ENCODE results near the gene AK2. TPM values are rescaled to one million over a fixed set of nuclear protein-coding genes. Genes with fewer than 3 reads are reported as not detected.

The AK2 gene
- total and polyA plus RNA-seq, 2 donors (not counting 1 experiment from before 2014, with no cell fraction given) = 62.6 to 141 TPM

- H3K27ac ChIP-seq (ENCODE audit: insufficient read depth, low read length) = no peak overlapping the region
- no peak overlapping the region for H3K4me3 ChIP-seq (replicated peaks in 1 of 4; ENCODE audit: control extremely low read depth in 1 of 4, insufficient read depth in 1 of 4, low read depth in 3 of 4, low read length in 4 of 4)
- DNase-seq (ENCODE audit: low read depth in 2 of 2) = no peak
- peaks cover 3% of the 10 kb centered on the region for H3K4me1 ChIP-seq (ENCODE audit: control insufficient read depth, extremely low read depth, insufficient read depth, low read length)
- no peaks in the 10 kb centered on the region for H3K27me3 ChIP-seq (ENCODE audit: control insufficient read depth, insufficient read depth, low read length)
- no peak overlapping the region for H3K9ac ChIP-seq (ENCODE audit: insufficient read depth, low read length)
- H4K20me1 ChIP-seq (ENCODE audit: control insufficient read depth, extremely low read depth, insufficient read depth, low read length) = no peaks in the 10 kb centered on the region
- H3K4me2 ChIP-seq (ENCODE audit: extremely low read depth, insufficient read depth, low read length) = no peak overlapping the region
- H3K36me3 ChIP-seq (ENCODE audit: control insufficient read depth, insufficient read depth, low read length) = no peaks in the 10 kb centered on the region
- H3K9me3 ChIP-seq (ENCODE audit: control insufficient read depth, insufficient read depth, low read depth, low read length) = no peaks in the 10 kb centered on the region
- H2AFZ ChIP-seq (ENCODE audit: low read length) = no peak overlapping the region
- H3K79me2 ChIP-seq (ENCODE audit: control insufficient read depth, insufficient read depth, low read length) = peaks cover 32% of the 10 kb centered on the region
- TF ChIP-seq CTCF (conservative IDR thresholded peaks at IDR 0.05 in 1 of 2, IDR thresholded peaks at IDR 0.05 in 1 of 2; ENCODE audit: low read depth in 1 of 2, low read length in 2 of 2) (no peak), EZH2 (IDR thresholded peaks at IDR 0.05; ENCODE audit: low read length, missing control alignments) (no peak)
These were observed 77.9 kb downstream of the AK2 start for GRCh38 chr1:32958827-32959226.

Other genes with a start within 250 kb of the AK2 start
- 217 and 295 TPM in 2 replicates for gene YARS1, start 219.5 kb downstream of the AK2 start, total RNA-seq
- gene YARS1, start 219.5 kb downstream of the AK2 start, polyA plus RNA-seq = 85.8 and 94.4 TPM in 2 replicates
- gene S100PBP, start 219.2 kb downstream of the AK2 start, total RNA-seq = 26.7 and 36.3 TPM in 2 replicates
- 30.7 and 41.8 TPM in 2 replicates for gene S100PBP, start 219.2 kb downstream of the AK2 start, polyA plus RNA-seq
- gene FNDC5, start 166.0 kb downstream of the AK2 start, total RNA-seq = 0.33 and 1.0 TPM in 2 replicates
- 0.38 and 1.6 TPM in 2 replicates for gene FNDC5, start 166.0 kb downstream of the AK2 start, polyA plus RNA-seq
- gene HPCA, start 150.4 kb downstream of the AK2 start, total RNA-seq = 0.33 TPM in 1 of 2 replicates, not detected in the other
- gene HPCA, start 150.4 kb downstream of the AK2 start, polyA plus RNA-seq = 0.06 TPM in 1 of 2 replicates, not detected in the other
- gene TMEM54, start 135.5 kb downstream of the AK2 start, total RNA-seq = 57.5 and 69.9 TPM in 2 replicates
- gene TMEM54, start 135.5 kb downstream of the AK2 start, polyA plus RNA-seq = 24.2 and 38.1 TPM in 2 replicates
- 12.3 and 15.4 TPM in 2 replicates for gene RNF19B, start 72.1 kb downstream of the AK2 start, total RNA-seq
- 10.1 and 11.3 TPM in 2 replicates for gene RNF19B, start 72.1 kb downstream of the AK2 start, polyA plus RNA-seq
- gene AZIN2, start 44.3 kb upstream of the AK2 start, total RNA-seq = 4.4 and 9.1 TPM in 2 replicates
- 2.1 and 3.2 TPM in 2 replicates for gene AZIN2, start 44.3 kb upstream of the AK2 start, polyA plus RNA-seq
- 1.8 and 3.1 TPM in 2 replicates for gene TRIM62, start 145.2 kb upstream of the AK2 start, total RNA-seq
- gene TRIM62, start 145.2 kb upstream of the AK2 start, polyA plus RNA-seq = 2.4 and 3.1 TPM in 2 replicates
- gene ZNF362, start 219.6 kb upstream of the AK2 start, total RNA-seq = 3.1 and 3.8 TPM in 2 replicates
- 5.0 and 5.7 TPM in 2 replicates for gene ZNF362, start 219.6 kb upstream of the AK2 start, polyA plus RNA-seq

Data from fibroblast of lung (primary cell).